OCI-LY1 (cell line): ENCODE measurements around the gene FBXO41.

Source experiments
- EZH2 ChIP-seq: fragments of 200-600 bp; sonication (generic), shearing (Covaris generic); IDR thresholded peaks from 2 replicates; pipeline ENCODE4 v1.8.0; 2017; ENCODE audit warnings: borderline replicate concordance, mixed run types, mild to moderate bottlenecking, antibody characterized with exemption, low read length, moderate library complexity, mixed read lengths
- TF ChIP-seq, protein P1 (sequence below): fragments of 200-600 bp; sonication (generic), shearing (Covaris generic); IDR thresholded peaks from 2 replicates; pipeline ENCODE4 v1.5.1; 2017; ENCODE audit warnings: mild to moderate bottlenecking, antibody characterized with exemption, low read length, moderate library complexity, mixed read lengths

DNA sequence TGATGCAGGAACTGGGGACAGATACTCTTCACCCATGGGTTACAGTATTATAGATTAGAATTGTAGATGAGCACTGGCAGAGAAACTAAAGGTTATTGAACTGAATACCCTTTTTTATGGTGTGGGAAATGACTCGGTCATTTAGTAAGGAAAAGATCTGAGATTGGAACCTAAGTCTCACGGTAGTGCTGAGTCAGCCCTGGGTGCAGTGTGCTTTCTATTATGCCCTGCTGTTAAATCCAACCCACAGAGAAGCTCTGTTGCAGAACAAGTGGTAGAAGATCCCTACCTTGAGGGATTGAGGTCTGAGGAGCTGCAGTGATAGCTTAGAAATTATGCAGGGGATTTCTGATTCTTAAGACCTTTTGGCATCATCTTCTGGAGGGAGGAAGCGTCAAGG, 37.4 kb downstream of the FBXO41 start:
- TF ChIP-seq, protein P1, sequence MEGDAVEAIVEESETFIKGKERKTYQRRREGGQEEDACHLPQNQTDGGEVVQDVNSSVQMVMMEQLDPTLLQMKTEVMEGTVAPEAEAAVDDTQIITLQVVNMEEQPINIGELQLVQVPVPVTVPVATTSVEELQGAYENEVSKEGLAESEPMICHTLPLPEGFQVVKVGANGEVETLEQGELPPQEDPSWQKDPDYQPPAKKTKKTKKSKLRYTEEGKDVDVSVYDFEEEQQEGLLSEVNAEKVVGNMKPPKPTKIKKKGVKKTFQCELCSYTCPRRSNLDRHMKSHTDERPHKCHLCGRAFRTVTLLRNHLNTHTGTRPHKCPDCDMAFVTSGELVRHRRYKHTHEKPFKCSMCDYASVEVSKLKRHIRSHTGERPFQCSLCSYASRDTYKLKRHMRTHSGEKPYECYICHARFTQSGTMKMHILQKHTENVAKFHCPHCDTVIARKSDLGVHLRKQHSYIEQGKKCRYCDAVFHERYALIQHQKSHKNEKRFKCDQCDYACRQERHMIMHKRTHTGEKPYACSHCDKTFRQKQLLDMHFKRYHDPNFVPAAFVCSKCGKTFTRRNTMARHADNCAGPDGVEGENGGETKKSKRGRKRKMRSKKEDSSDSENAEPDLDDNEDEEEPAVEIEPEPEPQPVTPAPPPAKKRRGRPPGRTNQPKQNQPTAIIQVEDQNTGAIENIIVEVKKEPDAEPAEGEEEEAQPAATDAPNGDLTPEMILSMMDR, result no peak
- TF ChIP-seq EZH2, result no peak
